Keratinocyte (primary cell): Measurements from ENCODE around the gene COA5. TPM values are rescaled to one million over a fixed set of nuclear protein-coding genes. Genes with fewer than 3 reads are reported as not detected.

Experiments used
- DNase-seq: peaks from one replicate; pipeline ENCODE4 v3.0.0-alpha.2; 2011; ENCODE audit warnings: low read depth, missing footprints, low spot score
- FAIRE-seq: peaks from 2 replicates; lab custom pipeline; 2011; peaks lifted over from hg19 to GRCh38; lab: Jason Lieb, UNC
- H2AFZ ChIP-seq: 2 replicates; pipeline ENCODE4 v1.6.0; 2012; ENCODE audit warnings: low read length, control low read depth, inconsistent platforms; ENCODE audit not compliant: control insufficient read depth
- H3K27ac ChIP-seq: 2 replicates; pipeline ENCODE4 v1.5.1; 2011; ENCODE audit warnings: low read length; ENCODE audit not compliant: control insufficient read depth, insufficient read depth
- H3K27me3 ChIP-seq: 3 replicates; pipeline ENCODE4 v1.6.0; 2011; ENCODE audit warnings: low read length; ENCODE audit not compliant: control insufficient read depth, insufficient read depth; ENCODE audit errors: extremely low read depth
- H3K36me3 ChIP-seq, 2 experiments: 2 replicates in 1 of 2; 3 replicates in 1 of 2; pipeline ENCODE4 v1.5.1; 2011; ENCODE audit warnings: low read length in 2 of 2, mild to moderate bottlenecking in 1 of 2; ENCODE audit not compliant: control insufficient read depth in 2 of 2, insufficient read depth in 2 of 2; ENCODE audit errors: extremely low read depth in 1 of 2
- H3K4me1 ChIP-seq: 3 replicates; pipeline ENCODE4 v1.5.1; 2011; ENCODE audit warnings: low read length; ENCODE audit not compliant: control insufficient read depth, insufficient read depth; ENCODE audit errors: extremely low read depth
- H3K4me2 ChIP-seq: 3 replicates; pipeline ENCODE4 v1.6.0; 2011; ENCODE audit warnings: low read depth, low read length; ENCODE audit not compliant: control insufficient read depth, insufficient read depth; ENCODE audit errors: extremely low read depth
- H3K4me3 ChIP-seq, 3 experiments: fragments of 200-600 bp in 1 of 3; sonication (generic) in 1 of 3; 2 replicates in 2 of 3; 3 replicates in 1 of 3; pipeline ENCODE4 v1.5.1; 2011 to 2016; ENCODE audit warnings: low read length in 3 of 3, mild to moderate bottlenecking in 3 of 3, control low read depth in 2 of 3, inconsistent platforms in 1 of 3, low read depth in 1 of 3, mixed read lengths in 1 of 3, mixed run types in 1 of 3, moderate library complexity in 1 of 3; ENCODE audit not compliant: control insufficient read depth in 2 of 3, insufficient read depth in 2 of 3; ENCODE audit errors: extremely low read depth in 1 of 3
- H3K79me2 ChIP-seq: 2 replicates; pipeline ENCODE4 v1.6.0; 2012; ENCODE audit warnings: low read length; ENCODE audit not compliant: control insufficient read depth, insufficient read depth
- H3K9ac ChIP-seq: 3 replicates; pipeline ENCODE4 v1.6.0; 2011; ENCODE audit warnings: low read length; ENCODE audit not compliant: control insufficient read depth, insufficient read depth; ENCODE audit errors: extremely low read depth
- H3K9me1 ChIP-seq: 3 replicates; pipeline ENCODE4 v1.6.0; 2011; ENCODE audit warnings: low read length; ENCODE audit not compliant: control insufficient read depth, insufficient read depth; ENCODE audit errors: extremely low read depth
- H3K9me3 ChIP-seq: 2 replicates; pipeline ENCODE4 v1.5.1; 2012; ENCODE audit warnings: low read depth, low read length; ENCODE audit not compliant: control insufficient read depth
- H4K20me1 ChIP-seq: 3 replicates; pipeline ENCODE4 v1.6.0; 2011; ENCODE audit warnings: low read length; ENCODE audit not compliant: control insufficient read depth, insufficient read depth; ENCODE audit errors: extremely low read depth
- CTCF ChIP-seq, 3 experiments: IDR thresholded peaks in 1 of 3; conservative IDR thresholded peaks in 1 of 3; optimal IDR thresholded peaks in 1 of 3; 2 replicates in 2 of 3; 3 replicates in 1 of 3; pipeline versions ENCODE3 to v1.5.1; 2011; ENCODE audit warnings: low read length in 3 of 3, mild to moderate bottlenecking in 3 of 3, moderate library complexity in 2 of 3, control low read depth in 1 of 3, inconsistent platforms in 1 of 3; ENCODE audit not compliant: insufficient read depth in 2 of 3; ENCODE audit errors: extremely low read depth in 1 of 3
- EZH2 ChIP-seq: IDR thresholded peaks from one replicate; pipeline ENCODE4 v1.6.1; 2012; ENCODE audit warnings: inconsistent platforms, mild to moderate bottlenecking, low read length, moderate library complexity
- dilution Hi-C: fragments of 300-500 bp; cut with MboI; formaldehyde crosslinking; loops from one replicate; pipeline ENCODE4 v1.7.0; 2020; ENCODE audit warnings: low sequenced_read_pairs; ENCODE audit not compliant: extremely low pct_ligation_motif_present
- polyA plus RNA-seq, 5 experiments: library from polyadenylated mRNA; depleted of rRNA in 3 of 5; stranded (reverse) in 3 of 5; stranded (forward) in 1 of 5; unstranded in 1 of 5; fragments of >200 nt; gene quantifications; 1 replicate in 1 of 5; 2 replicates in 3 of 5; 3 replicates in 1 of 5; pipeline versions ENCODE4 v1.2.1 to v1.2.3, GENCODE V29; 2011 to 2012; ENCODE audit warnings: missing spikeins in 2 of 5, low read depth in 1 of 5, low replicate concordance in 1 of 5

COA5 gene
- polyA plus RNA-seq, 1 donor (not counting 4 experiments of a cell fraction or from before 2014, with no cell fraction given), result 25.1 TPM

- Histone ChIP-seq H4K20me1 (no peaks in the 10 kb centered on the region), H3K27ac (no peak overlapping the region), H2AFZ (no peak overlapping the region), H3K79me2 (no peaks in the 10 kb centered on the region), H3K9me3 (no peaks in the 10 kb centered on the region), H3K4me3 (no peak overlapping the region), H3K4me1 (no peaks in the 10 kb centered on the region), H3K4me2 (no peak overlapping the region), H3K36me3 (peaks cover 0 to 15% of the 10 kb centered on the region in 2 experiments), H3K9me1 (no peaks in the 10 kb centered on the region), H3K27me3 (no peaks in the 10 kb centered on the region), H3K9ac (no peak overlapping the region)
- no peak for TF ChIP-seq EZH2
- TF ChIP-seq CTCF (optimal IDR thresholded peaks at IDR 0.05 in 1 of 3, IDR thresholded peaks at IDR 0.05 in 1 of 3, conservative IDR thresholded peaks at IDR 0.05 in 1 of 3; ENCODE audit: extremely low read depth in 1 of 3, insufficient read depth in 2 of 3, low read length in 3 of 3), result no peak
- dilution Hi-C loops, result no loop called here
- FAIRE-seq, result no peak
- no peak for DNase-seq
Observed at GRCh38 chr2:98561902-98562695, 46.2 kb downstream of the COA5 start.

- Histone ChIP-seq H3K9ac (no peak overlapping the region), H3K4me2 (no peak overlapping the region), H3K27me3 (no peaks in the 10 kb centered on the region), H3K4me3 (no peak overlapping the region), H3K9me1 (no peaks in the 10 kb centered on the region), H3K27ac (no peak overlapping the region), H3K36me3 (peaks cover 0 to 17% of the 10 kb centered on the region in 2 experiments), H2AFZ (no peak overlapping the region), H3K9me3 (no peaks in the 10 kb centered on the region), H4K20me1 (no peaks in the 10 kb centered on the region), H3K79me2 (no peaks in the 10 kb centered on the region), H3K4me1 (no peaks in the 10 kb centered on the region)
- TF ChIP-seq CTCF (optimal IDR thresholded peaks at IDR 0.05 in 1 of 3, IDR thresholded peaks at IDR 0.05 in 1 of 3, conservative IDR thresholded peaks at IDR 0.05 in 1 of 3; ENCODE audit: extremely low read depth in 1 of 3, insufficient read depth in 2 of 3, low read length in 3 of 3), result no peak
- dilution Hi-C loops, result no loop called here
- FAIRE-seq, result no peak
- DNase-seq, result no peak
Observed at GRCh38 chr2:98561018-98561417, 47.3 kb downstream of the COA5 start.
